Gastrocnemius medialis (tissue), 4 donors: Measurements from ENCODE around the gene KLHL28.

Experiments
- CTCF ChIP-seq, 5 experiments: fragments of 450-650 bp in 3 of 5; fragments of 200-600 bp in 2 of 5; sonication (generic) in 2 of 5; IDR thresholded peaks in 4 of 5; conservative IDR thresholded peaks in 1 of 5; 1 replicate in 4 of 5; 2 replicates in 1 of 5; pipeline ENCODE4 v1.5.1; 2016 to 2019; ENCODE audit warnings: antibody characterized with exemption in 5 of 5, mild to moderate bottlenecking in 3 of 5, moderate library complexity in 3 of 5
- POLR2A ChIP-seq, 2 donors: fragments of 450-650 bp; IDR thresholded peaks; one replicate each; pipeline ENCODE4 v1.6.1; 2017; ENCODE audit warnings: antibody characterized with exemption in 2 of 2, mild to moderate bottlenecking in 2 of 2, moderate library complexity in 2 of 2

GRCh38 chr14:44928793-44929192 is 33.0 kb downstream of the KLHL28 start:
- TF ChIP-seq CTCF (IDR thresholded peaks at IDR 0.05 in 4 of 5, conservative IDR thresholded peaks at IDR 0.05 in 1 of 5): no peak
- TF ChIP-seq POLR2A (IDR thresholded peaks at IDR 0.05): no peak
